Adipocyte (in vitro differentiated cells): ENCODE measurements around the gene PTGR2.
A peak's percentile ranks its signal among the peaks of the same experiment; 100 is the strongest.

Experiments used
- DNase-seq: peaks from one replicate; pipeline ENCODE4 v3.0.0-alpha.2; 2015; ENCODE audit warnings: low read depth
- H3K27me3 ChIP-seq: replicated peaks from 2 replicates; pipeline ENCODE4 v1.7.0; 2013; ENCODE audit warnings: mild to moderate bottlenecking, low read length, moderate library complexity; ENCODE audit not compliant: control insufficient read depth, insufficient read depth
- H3K36me3 ChIP-seq: 2 replicates; pipeline ENCODE4 v1.7.0; 2013; ENCODE audit warnings: low read length, mild to moderate bottlenecking, moderate library complexity; ENCODE audit not compliant: control insufficient read depth, insufficient read depth, severe bottlenecking
- H3K4me1 ChIP-seq: 2 replicates; pipeline ENCODE4 v1.7.0; 2013; ENCODE audit warnings: mild to moderate bottlenecking, low read length, moderate library complexity; ENCODE audit not compliant: control insufficient read depth, insufficient read depth
- H3K4me3 ChIP-seq: 2 replicates; pipeline ENCODE4 v1.7.0; 2013; ENCODE audit warnings: mild to moderate bottlenecking, low read length, moderate library complexity
- H3K9ac ChIP-seq: 2 replicates; pipeline ENCODE4 v1.7.0; 2013; ENCODE audit warnings: mild to moderate bottlenecking, low read length, moderate library complexity
- H3K9me3 ChIP-seq: 2 replicates; pipeline ENCODE4 v1.7.0; 2013; ENCODE audit warnings: mild to moderate bottlenecking, low read length, moderate library complexity; ENCODE audit not compliant: control insufficient read depth

PTGR2 gene

DNA sequence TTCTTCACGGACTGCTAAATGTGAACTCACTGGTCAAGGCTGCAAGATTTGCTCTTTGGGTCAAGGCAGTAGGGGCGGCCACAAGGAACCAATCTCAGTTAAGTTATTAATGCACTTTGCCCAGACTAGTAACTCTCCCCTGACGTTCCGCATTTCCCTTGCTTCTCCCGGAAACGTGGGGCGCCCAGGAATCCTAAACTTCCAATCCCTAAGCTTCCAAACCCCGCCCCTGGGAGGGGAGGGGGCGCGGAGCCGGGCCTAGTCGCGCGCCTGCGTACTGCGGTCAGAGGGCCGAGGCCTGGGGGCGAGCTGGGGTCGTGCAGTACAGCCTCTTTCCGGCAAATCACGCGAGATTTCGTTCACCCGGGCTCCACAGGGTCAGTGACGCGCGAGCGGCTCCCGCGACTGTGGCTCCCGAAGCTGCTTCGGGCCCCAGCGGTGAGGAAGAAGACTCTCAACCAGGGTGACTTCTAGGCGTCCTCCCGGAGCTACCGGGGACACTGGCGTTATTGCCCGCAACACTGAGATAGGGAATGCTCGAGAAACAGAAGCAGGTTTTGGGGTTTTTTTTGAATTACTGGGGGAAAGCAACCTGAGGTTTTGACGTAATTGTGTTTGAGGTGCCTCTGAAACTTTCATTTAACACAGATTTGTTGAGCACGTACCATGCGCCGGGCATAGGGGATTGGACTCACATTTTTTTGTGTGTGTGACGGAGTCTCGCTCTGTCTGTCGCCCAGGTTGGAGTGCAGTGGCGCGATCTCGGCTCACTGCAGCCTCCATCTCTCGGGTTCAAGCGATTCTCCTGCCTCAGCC is at the start of gene PTGR2:
PTGR2 (plus strand) TSS at position 265 of the 816 bp plus-strand sequence. CDS start 7,032 bp downstream, outside the sequence.
- Histone ChIP-seq H3K27me3 (no peaks in the 10 kb centered on the region), H3K4me1 (peaks cover 16% of the 10 kb centered on the region), H3K4me3 (peak within 1 kb of the TSS; percentile 97), H3K9me3 (no peaks in the 10 kb centered on the region), H3K36me3 (no peaks in the 10 kb centered on the region), H3K9ac (peak within 1 kb of the TSS; percentile 96)
- peak; percentile 99 for DNase-seq

DNA sequence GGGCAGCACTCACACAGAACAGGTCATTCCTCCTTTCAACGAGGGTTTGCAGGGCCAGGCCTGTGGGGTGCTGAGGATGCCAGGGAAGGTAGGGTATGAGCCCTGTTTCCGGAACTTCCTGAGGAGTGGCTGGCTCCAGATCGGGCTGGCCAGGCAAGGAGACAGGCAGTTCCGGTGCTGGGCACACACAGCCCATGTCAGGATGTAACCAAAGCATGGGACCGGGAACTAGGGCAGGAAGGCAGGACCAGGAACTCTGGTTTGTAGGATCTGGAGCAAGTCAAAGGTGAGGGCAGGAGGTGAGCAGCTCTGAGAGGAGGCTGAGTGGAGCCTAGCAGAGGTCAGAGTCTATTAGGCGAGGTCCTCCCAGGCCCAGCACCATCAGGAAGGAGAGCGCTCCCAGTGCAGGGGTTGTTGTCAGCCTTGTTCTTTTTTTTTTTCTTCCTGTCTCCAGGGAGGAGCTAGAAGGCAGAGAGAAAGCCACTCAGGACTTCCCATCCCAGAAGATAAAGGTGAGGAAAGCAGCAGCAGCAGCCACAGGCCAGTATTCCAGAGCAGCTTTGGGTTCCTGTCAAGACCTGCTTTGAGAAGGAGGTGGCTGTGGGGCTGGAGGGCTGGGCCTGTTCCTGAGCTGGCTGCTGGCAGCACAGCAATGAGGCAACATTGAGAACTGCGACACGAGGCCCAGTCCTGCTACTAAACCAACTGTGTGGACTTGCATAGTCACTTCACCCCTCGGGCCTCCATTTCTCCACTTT is 49.0 kb upstream of the PTGR2 start:
- DNase-seq = no peak
- H3K9me3 ChIP-seq = no peaks in the 10 kb centered on the region
- no peak overlapping the region for H3K4me3 ChIP-seq
- H3K9ac ChIP-seq = no peak overlapping the region
- no peaks in the 10 kb centered on the region for H3K4me1 ChIP-seq
- no peaks in the 10 kb centered on the region for H3K36me3 ChIP-seq
- no peaks in the 10 kb centered on the region for H3K27me3 ChIP-seq

DNA sequence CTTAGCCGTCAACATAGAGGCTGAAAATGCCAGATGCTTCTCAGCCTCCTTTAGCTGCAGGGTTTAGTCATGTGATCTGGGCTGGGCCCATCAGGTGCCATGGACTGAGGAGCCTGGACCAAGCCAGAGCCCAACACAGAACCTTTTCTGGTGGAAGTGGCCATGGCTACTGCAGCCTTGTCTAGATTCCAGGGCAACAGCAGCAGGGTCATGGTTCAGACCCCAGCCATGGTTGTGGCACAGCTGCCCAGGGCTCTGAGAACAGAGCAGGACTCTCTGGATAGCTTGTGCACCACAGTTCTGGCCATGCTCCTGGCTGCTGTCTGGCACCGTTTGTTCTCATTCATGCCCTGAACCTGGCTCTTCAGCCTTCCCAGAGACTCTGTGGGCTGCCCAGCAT is 47.0 kb upstream of the PTGR2 start:
- Histone ChIP-seq H3K27me3 (no peaks in the 10 kb centered on the region), H3K4me3 (no peak overlapping the region), H3K9me3 (no peaks in the 10 kb centered on the region), H3K9ac (no peak overlapping the region), H3K36me3 (no peaks in the 10 kb centered on the region), H3K4me1 (no peaks in the 10 kb centered on the region)
- no peak for DNase-seq

DNA sequence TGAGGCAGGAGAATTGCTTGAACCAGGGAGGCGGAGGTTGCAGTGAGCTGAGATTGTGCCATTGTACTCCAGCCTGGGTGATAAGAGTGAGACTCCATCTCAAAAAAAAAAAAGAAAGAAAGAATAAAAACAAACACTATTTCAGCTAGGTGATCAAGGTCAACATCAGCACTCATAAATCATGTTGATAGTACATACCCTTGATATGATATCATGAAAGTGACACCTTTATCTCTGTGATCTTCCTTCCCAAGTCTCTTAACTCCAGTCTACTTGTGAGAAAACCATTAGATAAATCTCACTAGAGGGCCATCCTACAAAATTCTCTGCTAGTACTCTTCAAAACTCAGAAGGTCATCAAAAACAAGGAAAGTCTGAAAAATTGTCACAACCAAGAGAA is 44.2 kb upstream of the PTGR2 start:
- Histone ChIP-seq H3K9me3 (no peaks in the 10 kb centered on the region), H3K36me3 (no peaks in the 10 kb centered on the region), H3K9ac (no peak overlapping the region), H3K27me3 (no peaks in the 10 kb centered on the region), H3K4me3 (no peak overlapping the region), H3K4me1 (no peaks in the 10 kb centered on the region)
- DNase-seq = no peak

DNA sequence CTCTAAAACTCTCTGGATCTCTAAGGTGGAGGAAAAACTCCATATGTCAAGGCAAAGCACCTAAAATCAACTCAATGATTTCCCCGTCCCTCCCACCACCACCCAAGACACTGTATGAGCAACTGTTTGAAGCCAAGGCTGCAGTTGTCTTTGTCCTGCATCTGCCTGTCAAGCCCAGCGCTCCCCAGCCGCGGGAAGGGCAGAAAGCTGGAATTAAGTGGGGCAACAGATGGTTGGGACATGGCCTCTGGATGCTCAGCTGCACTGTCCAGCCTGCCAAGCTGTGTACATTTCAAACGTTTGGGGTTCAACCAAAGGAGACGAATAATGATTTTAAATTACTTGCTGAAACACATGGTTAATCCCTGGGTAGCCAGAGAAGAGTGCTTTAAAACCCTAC is 42.2 kb upstream of the PTGR2 start:
- H3K4me3 ChIP-seq = no peak overlapping the region
- H3K9ac ChIP-seq = no peak overlapping the region
- DNase-seq = no peak
- H3K27me3 ChIP-seq = no peaks in the 10 kb centered on the region
- H3K4me1 ChIP-seq = no peaks in the 10 kb centered on the region
- H3K9me3 ChIP-seq = no peaks in the 10 kb centered on the region
- H3K36me3 ChIP-seq = no peaks in the 10 kb centered on the region

DNA sequence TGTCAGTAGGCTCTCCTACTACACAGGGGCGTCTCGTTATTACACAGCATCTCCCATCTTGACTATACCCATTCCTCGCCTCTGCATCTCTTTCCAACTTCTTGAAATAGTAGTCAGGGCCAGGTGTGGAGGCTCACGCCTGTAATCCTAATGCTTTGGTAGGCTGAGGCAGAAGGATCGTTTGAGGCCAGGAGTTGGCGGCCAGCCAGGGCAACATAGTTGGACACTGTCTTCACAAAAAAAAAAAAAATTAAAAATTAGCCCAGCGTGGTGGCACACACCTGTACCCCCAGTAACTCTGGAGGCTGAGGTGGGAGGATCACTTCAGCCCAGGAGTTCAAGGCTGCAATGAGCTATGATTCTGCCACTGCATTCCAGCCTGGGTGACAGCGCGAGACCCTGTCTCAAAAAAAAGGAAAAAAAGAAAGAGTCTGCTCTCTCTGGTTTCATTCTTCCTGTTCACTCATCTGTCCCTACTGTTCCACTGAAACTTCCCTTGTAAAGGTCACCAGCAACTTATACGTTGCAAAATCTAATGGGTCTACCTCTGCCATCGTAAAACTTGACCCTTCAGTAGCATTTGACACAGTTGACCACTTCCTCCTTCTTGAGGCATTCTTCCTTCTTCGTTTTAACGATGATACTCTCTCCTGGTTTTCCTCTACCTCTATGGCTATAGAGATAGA is 41.0 kb upstream of the PTGR2 start:
- DNase-seq = no peak
- no peak overlapping the region for H3K9ac ChIP-seq
- H3K36me3 ChIP-seq = no peaks in the 10 kb centered on the region
- H3K4me3 ChIP-seq = no peak overlapping the region
- peaks cover 2% of the 10 kb centered on the region for H3K27me3 ChIP-seq
- no peaks in the 10 kb centered on the region for H3K4me1 ChIP-seq
- H3K9me3 ChIP-seq = no peaks in the 10 kb centered on the region

DNA sequence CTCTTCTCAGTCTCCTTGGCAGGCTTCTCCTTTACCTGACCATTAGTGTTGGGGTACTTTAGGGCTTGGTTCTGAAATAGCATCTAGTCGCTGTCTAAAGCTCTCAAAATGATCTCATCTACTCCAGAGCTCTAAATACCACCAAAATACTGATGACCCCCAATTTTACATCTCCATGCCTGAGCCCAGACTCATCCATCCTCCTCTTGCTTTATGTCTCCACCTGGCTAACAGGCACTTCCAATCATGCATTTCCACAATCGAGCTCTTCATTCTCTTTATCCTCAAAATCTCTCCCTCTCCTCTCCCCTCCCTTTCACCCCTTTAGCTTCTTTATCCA is 40.5 kb upstream of the PTGR2 start:
- H3K4me3 ChIP-seq = no peak overlapping the region
- H3K36me3 ChIP-seq = no peaks in the 10 kb centered on the region
- DNase-seq = no peak
- H3K9me3 ChIP-seq = no peaks in the 10 kb centered on the region
- H3K4me1 ChIP-seq = no peaks in the 10 kb centered on the region
- peaks cover 2% of the 10 kb centered on the region for H3K27me3 ChIP-seq
- H3K9ac ChIP-seq = no peak overlapping the region

DNA sequence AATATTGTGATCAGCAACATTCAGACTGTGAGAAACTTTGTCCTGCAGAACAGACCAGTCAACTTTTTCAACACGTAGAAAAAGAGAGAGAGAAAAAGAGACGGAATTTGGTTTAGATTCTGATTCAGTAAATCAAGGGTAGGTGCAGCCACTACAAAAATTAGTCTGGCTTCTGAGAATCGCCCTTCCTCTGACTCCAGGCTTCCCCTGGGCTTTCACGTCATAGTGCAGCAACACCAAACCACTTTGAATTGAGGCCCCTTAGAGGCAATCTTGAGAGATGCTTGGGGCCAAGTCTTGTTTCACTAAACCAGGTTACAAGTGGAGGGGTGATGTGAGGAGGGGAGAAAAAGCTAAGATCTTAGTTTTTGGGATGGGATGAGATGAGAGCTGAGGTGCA is 37.5 kb upstream of the PTGR2 start:
- H3K36me3 ChIP-seq = no peaks in the 10 kb centered on the region
- no peak for DNase-seq
- H3K4me1 ChIP-seq = no peaks in the 10 kb centered on the region
- H3K27me3 ChIP-seq = peaks cover 2% of the 10 kb centered on the region
- H3K9me3 ChIP-seq = no peaks in the 10 kb centered on the region
- no peak overlapping the region for H3K4me3 ChIP-seq
- no peak overlapping the region for H3K9ac ChIP-seq

DNA sequence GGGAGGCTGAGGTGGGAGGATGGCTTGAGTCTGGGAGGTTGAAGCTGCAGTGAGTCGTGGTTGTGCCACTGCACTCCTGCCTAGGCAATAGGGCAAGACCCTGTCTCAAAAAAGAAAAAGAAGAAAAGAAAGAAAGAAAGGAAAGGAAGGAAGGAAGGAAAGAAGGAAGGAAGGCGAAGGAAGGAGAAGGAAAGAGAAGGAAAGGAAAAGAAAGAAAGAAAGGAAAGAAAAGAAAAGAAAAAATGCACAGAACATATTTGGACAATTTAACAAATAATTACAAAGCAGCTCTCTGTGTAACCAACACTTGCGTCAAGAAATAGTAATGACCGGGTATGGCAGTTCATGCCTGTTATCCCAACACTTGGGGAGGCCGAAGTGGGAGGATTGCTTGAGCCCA is 35.8 kb upstream of the PTGR2 start:
- DNase-seq = no peak
- no peaks in the 10 kb centered on the region for H3K9me3 ChIP-seq
- no peak overlapping the region for H3K4me3 ChIP-seq
- H3K36me3 ChIP-seq = no peaks in the 10 kb centered on the region
- H3K27me3 ChIP-seq = peaks cover 2% of the 10 kb centered on the region
- H3K4me1 ChIP-seq = no peaks in the 10 kb centered on the region
- H3K9ac ChIP-seq = no peak overlapping the region

DNA sequence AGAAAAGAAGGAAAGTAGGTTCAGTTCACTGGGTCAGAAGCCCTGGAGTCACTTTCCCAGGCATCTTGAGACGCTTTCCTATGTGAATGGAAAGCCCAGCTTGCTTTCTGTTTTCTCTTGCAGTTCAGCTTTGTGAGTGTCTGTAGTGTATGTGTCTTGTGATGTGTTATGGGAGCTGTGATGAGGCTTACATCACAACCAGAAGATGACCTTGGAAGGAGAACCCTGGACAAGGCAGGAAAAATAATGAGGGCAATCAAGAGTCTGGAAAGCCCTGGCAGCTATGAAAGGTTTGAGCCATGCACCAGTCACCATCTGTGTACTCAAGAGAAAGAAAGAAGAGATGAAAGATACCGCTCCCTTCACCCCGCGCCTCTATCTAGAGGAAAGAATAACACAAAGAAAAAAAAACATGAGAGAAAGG is 35.2 kb upstream of the PTGR2 start:
- no peaks in the 10 kb centered on the region for H3K4me1 ChIP-seq
- peaks cover 2% of the 10 kb centered on the region for H3K27me3 ChIP-seq
- DNase-seq = no peak
- no peak overlapping the region for H3K4me3 ChIP-seq
- H3K9ac ChIP-seq = no peak overlapping the region
- H3K36me3 ChIP-seq = no peaks in the 10 kb centered on the region
- H3K9me3 ChIP-seq = no peaks in the 10 kb centered on the region

DNA sequence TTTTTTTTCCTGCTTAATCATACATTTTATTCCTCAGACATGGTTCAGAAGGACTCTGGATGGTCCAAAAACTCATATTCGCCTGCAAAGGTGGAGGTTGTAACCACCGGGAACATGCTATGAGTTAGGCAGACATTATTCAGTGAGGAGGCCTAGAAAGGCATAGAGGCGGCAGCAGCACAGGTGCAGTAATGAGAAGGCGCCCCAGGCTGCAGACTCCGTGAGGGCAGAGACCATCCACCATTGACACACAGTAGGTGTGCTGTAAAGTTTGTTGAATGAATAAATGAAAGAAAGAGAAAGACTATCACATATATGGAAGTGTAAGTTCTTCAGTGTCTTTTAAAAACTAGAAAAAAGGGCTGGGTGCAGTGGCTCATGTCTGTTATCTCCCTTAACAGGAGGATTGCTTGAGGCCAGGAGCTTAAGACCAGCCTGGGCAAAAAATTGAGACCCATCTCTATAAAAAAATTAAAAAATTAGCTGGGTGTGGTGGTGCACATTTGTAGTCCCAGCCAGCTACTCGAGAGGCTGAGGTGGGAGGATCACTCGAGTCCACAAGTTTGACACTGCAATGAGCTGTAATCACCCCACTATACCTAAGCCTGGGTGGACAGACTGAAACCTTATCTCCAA is 34.5 kb upstream of the PTGR2 start:
- no peak overlapping the region for H3K9ac ChIP-seq
- peaks cover 2% of the 10 kb centered on the region for H3K27me3 ChIP-seq
- no peaks in the 10 kb centered on the region for H3K9me3 ChIP-seq
- no peak overlapping the region for H3K4me3 ChIP-seq
- no peak for DNase-seq
- H3K36me3 ChIP-seq = no peaks in the 10 kb centered on the region
- H3K4me1 ChIP-seq = no peaks in the 10 kb centered on the region
